ENCODE data around the gene UGT1A10. TPM values are rescaled to one million over a fixed set of nuclear protein-coding genes. Genes with fewer than 3 reads are reported as not detected.

The UGT1A10 gene
- total and polyA plus RNA-seq, 3 experiments from 2014 or later, result not detected

GRCh38 chr2:233794128-233794658 is 157.9 kb downstream of the UGT1A10 start:
- no peak overlapping the region for H3K4me3 ChIP-seq (ENCODE audit: low read length)

GRCh38 chr2:233795735-233796171 is 159.5 kb downstream of the UGT1A10 start:
- H3K4me3 Mint-ChIP-seq, result no peak overlapping the region
- no peaks in the 10 kb centered on the region for H3K4me1 Mint-ChIP-seq
- Histone ChIP-seq H3K4me1 (ENCODE audit: insufficient read depth, low read length) (no peaks in the 10 kb centered on the region), H3K4me3 (ENCODE audit: low read length) (no peak overlapping the region), H3K36me3 (ENCODE audit: insufficient read depth, low read length) (no peaks in the 10 kb centered on the region), H3K27ac (ENCODE audit: low read depth, low read length) (no peak overlapping the region), H3K9me3 (ENCODE audit: low read length) (no peaks in the 10 kb centered on the region), H3K27me3 (ENCODE audit: insufficient read depth, low read length, poor library complexity, severe bottlenecking) (no peaks in the 10 kb centered on the region)
- peaks cover 4 to 17% of the 10 kb centered on the region in 2 donors for H3K27me3 Mint-ChIP-seq
- ChIA-PET CTCF (no interaction called here), POLR2A (no interaction called here)
- DNase-seq, result no peak
- H3K9me3 Mint-ChIP-seq, result no peaks in the 10 kb centered on the region
- H3K36me3 Mint-ChIP-seq, result no peaks in the 10 kb centered on the region
- H3K27ac Mint-ChIP-seq, result no peak overlapping the region

More at GRCh38 chr2:233794128-233794658, 157.9 kb downstream of the UGT1A10 start:
- Mint-ChIP-seq H3K36me3 (no peaks in the 10 kb centered on the region), H3K27me3 (peaks cover 5 to 19% of the 10 kb centered on the region in 2 donors), H3K27ac (no peak overlapping the region), H3K4me1 (no peaks in the 10 kb centered on the region), H3K9me3 (no peaks in the 10 kb centered on the region), H3K4me3 (no peak overlapping the region)
- H3K4me1 ChIP-seq (ENCODE audit: insufficient read depth, low read length), result no peaks in the 10 kb centered on the region
- ChIA-PET CTCF (no interaction called here), POLR2A (no interaction called here)
- no peaks in the 10 kb centered on the region for H3K9me3 ChIP-seq (ENCODE audit: low read length)
- no peak for DNase-seq
- H3K27me3 ChIP-seq (ENCODE audit: insufficient read depth, low read length, poor library complexity, severe bottlenecking), result no peaks in the 10 kb centered on the region
- no peaks in the 10 kb centered on the region for H3K36me3 ChIP-seq (ENCODE audit: insufficient read depth, low read length)
- no peak overlapping the region for H3K27ac ChIP-seq (ENCODE audit: low read depth, low read length)

GRCh38 chr2:233796254-233796653 is 160.0 kb downstream of the UGT1A10 start:
- H3K27me3 ChIP-seq (ENCODE audit: insufficient read depth, low read length, poor library complexity, severe bottlenecking), result no peaks in the 10 kb centered on the region
- no peak overlapping the region for H3K27ac ChIP-seq (ENCODE audit: low read depth, low read length)
- Mint-ChIP-seq H3K4me3 (no peak overlapping the region), H3K27me3 (peaks cover 3 to 12% of the 10 kb centered on the region in 2 donors), H3K4me1 (peaks cover 2 to 3% (median 2%) of the 10 kb centered on the region in 3 donors), H3K9me3 (no peaks in the 10 kb centered on the region), H3K27ac (no peak overlapping the region), H3K36me3 (no peaks in the 10 kb centered on the region)
- no peaks in the 10 kb centered on the region for H3K36me3 ChIP-seq (ENCODE audit: insufficient read depth, low read length)
- CTCF ChIA-PET, result no interaction called here
- no peaks in the 10 kb centered on the region for H3K4me1 ChIP-seq (ENCODE audit: insufficient read depth, low read length)
- POLR2A ChIA-PET, result no interaction called here
- no peaks in the 10 kb centered on the region for H3K9me3 ChIP-seq (ENCODE audit: low read length)
- no peak for DNase-seq
- no peak overlapping the region for H3K4me3 ChIP-seq (ENCODE audit: low read length)

- no peak overlapping the region for H3K4me3 ChIP-seq (ENCODE audit: low read length)
- ChIA-PET POLR2A (no interaction called here), CTCF (no interaction called here)
- peak in 1 of 5 donors; percentile 31 for DNase-seq
- no peaks in the 10 kb centered on the region for H3K36me3 ChIP-seq (ENCODE audit: insufficient read depth, low read length)
- peaks cover 3 to 5% (median 4%) of the 10 kb centered on the region in 3 donors for H3K4me1 Mint-ChIP-seq
- H3K27ac ChIP-seq (ENCODE audit: low read depth, low read length), result no peak overlapping the region
- H3K9me3 ChIP-seq (ENCODE audit: low read length), result no peaks in the 10 kb centered on the region
- H3K27me3 ChIP-seq (ENCODE audit: insufficient read depth, low read length, poor library complexity, severe bottlenecking), result no peaks in the 10 kb centered on the region
- no peak overlapping the region for H3K4me3 Mint-ChIP-seq
- H3K9me3 Mint-ChIP-seq, result no peaks in the 10 kb centered on the region
- no peaks in the 10 kb centered on the region for H3K36me3 Mint-ChIP-seq
- H3K27me3 Mint-ChIP-seq, result peaks cover 0 to 19% of the 10 kb centered on the region in 2 donors
- no peak overlapping the region for H3K27ac Mint-ChIP-seq
- H3K4me1 ChIP-seq (ENCODE audit: insufficient read depth, low read length), result no peaks in the 10 kb centered on the region
Observed at GRCh38 chr2:233798335-233799086, 162.3 kb downstream of the UGT1A10 start.

- Mint-ChIP-seq H3K27ac (no peak overlapping the region), H3K4me1 (peaks cover 3 to 5% (median 4%) of the 10 kb centered on the region in 3 donors)
- POLR2A ChIA-PET, result no interaction called here
Observed at GRCh38 chr2:233799087-233799665, 162.9 kb downstream of the UGT1A10 start.

GRCh38 chr2:233799716-233800115 is 163.5 kb downstream of the UGT1A10 start:
- no peaks in the 10 kb centered on the region for H3K36me3 ChIP-seq (ENCODE audit: insufficient read depth, low read length)
- H3K4me3 ChIP-seq (ENCODE audit: low read length), result no peak overlapping the region
- CTCF ChIA-PET, result no interaction called here
- no peak for DNase-seq
- H3K36me3 Mint-ChIP-seq, result no peaks in the 10 kb centered on the region
- H3K4me3 Mint-ChIP-seq, result no peak overlapping the region
- H3K27ac ChIP-seq (ENCODE audit: low read depth, low read length), result no peak overlapping the region
- no peaks in the 10 kb centered on the region for H3K4me1 ChIP-seq (ENCODE audit: insufficient read depth, low read length)
- H3K27me3 ChIP-seq (ENCODE audit: insufficient read depth, low read length, poor library complexity, severe bottlenecking), result no peaks in the 10 kb centered on the region
- H3K27ac Mint-ChIP-seq, result no peak overlapping the region
- H3K4me1 Mint-ChIP-seq, result peaks cover 3 to 5% (median 4%) of the 10 kb centered on the region in 3 donors
- no peaks in the 10 kb centered on the region for H3K9me3 Mint-ChIP-seq
- H3K27me3 Mint-ChIP-seq, result peaks cover 4 to 29% of the 10 kb centered on the region in 2 donors
- H3K9me3 ChIP-seq (ENCODE audit: low read length), result no peaks in the 10 kb centered on the region
- POLR2A ChIA-PET, result no interaction called here

More at GRCh38 chr2:233799087-233799665, 162.9 kb downstream of the UGT1A10 start:
- Mint-ChIP-seq H3K27me3 (peaks cover 0 to 24% of the 10 kb centered on the region in 2 donors), H3K36me3 (no peaks in the 10 kb centered on the region), H3K4me3 (no peak overlapping the region), H3K9me3 (no peaks in the 10 kb centered on the region)
- H3K36me3 ChIP-seq (ENCODE audit: insufficient read depth, low read length), result no peaks in the 10 kb centered on the region
- no peaks in the 10 kb centered on the region for H3K27me3 ChIP-seq (ENCODE audit: insufficient read depth, low read length, poor library complexity, severe bottlenecking)
- H3K9me3 ChIP-seq (ENCODE audit: low read length), result no peaks in the 10 kb centered on the region
- CTCF ChIA-PET, result no interaction called here
- H3K27ac ChIP-seq (ENCODE audit: low read depth, low read length), result no peak overlapping the region
- H3K4me1 ChIP-seq (ENCODE audit: insufficient read depth, low read length), result no peaks in the 10 kb centered on the region
- no peak overlapping the region for H3K4me3 ChIP-seq (ENCODE audit: low read length)
- DNase-seq, result peak in 1 of 5 donors; percentile 11

GRCh38 chr2:233800208-233800607 is 164.0 kb downstream of the UGT1A10 start:
- ChIA-PET POLR2A (no interaction called here), CTCF (no interaction called here)
- Mint-ChIP-seq H3K4me1 (peaks cover 3 to 5% (median 4%) of the 10 kb centered on the region in 3 donors), H3K9me3 (no peaks in the 10 kb centered on the region), H3K4me3 (no peak overlapping the region), H3K36me3 (no peaks in the 10 kb centered on the region), H3K27me3 (peaks cover 6 to 33% of the 10 kb centered on the region in 2 donors), H3K27ac (no peak overlapping the region)
- Histone ChIP-seq H3K4me1 (ENCODE audit: insufficient read depth, low read length) (no peaks in the 10 kb centered on the region), H3K27me3 (ENCODE audit: insufficient read depth, low read length, poor library complexity, severe bottlenecking) (no peaks in the 10 kb centered on the region), H3K36me3 (ENCODE audit: insufficient read depth, low read length) (no peaks in the 10 kb centered on the region), H3K9me3 (ENCODE audit: low read length) (no peaks in the 10 kb centered on the region), H3K27ac (ENCODE audit: low read depth, low read length) (no peak overlapping the region), H3K4me3 (ENCODE audit: low read length) (no peak overlapping the region)
- peak in 1 of 5 donors; percentile 3 for DNase-seq

- H3K36me3 ChIP-seq (ENCODE audit: insufficient read depth, low read length), result no peaks in the 10 kb centered on the region
- POLR2A ChIA-PET, result no interaction called here
- Mint-ChIP-seq H3K27me3 (peaks cover 6 to 37% of the 10 kb centered on the region in 2 donors), H3K27ac (peak overlapping the region in 2 of 8 donors; percentile 49), H3K4me1 (peaks cover 3 to 5% (median 4%) of the 10 kb centered on the region in 3 donors), H3K9me3 (no peaks in the 10 kb centered on the region), H3K36me3 (no peaks in the 10 kb centered on the region), H3K4me3 (no peak overlapping the region)
- H3K27me3 ChIP-seq (ENCODE audit: insufficient read depth, low read length, poor library complexity, severe bottlenecking), result no peaks in the 10 kb centered on the region
- no peak overlapping the region for H3K27ac ChIP-seq (ENCODE audit: low read depth, low read length)
- no peaks in the 10 kb centered on the region for H3K9me3 ChIP-seq (ENCODE audit: low read length)
- H3K4me3 ChIP-seq (ENCODE audit: low read length), result no peak overlapping the region
- DNase-seq, result peak in 1 of 5 donors; percentile 45
- no peaks in the 10 kb centered on the region for H3K4me1 ChIP-seq (ENCODE audit: insufficient read depth, low read length)
- CTCF ChIA-PET, result no interaction called here
Observed at GRCh38 chr2:233801357-233802131, 165.3 kb downstream of the UGT1A10 start.
